NT2/D1 (cell line): ENCODE data around the gene PIGU.

Source experiments
- SUZ12 ChIP-seq: IDR thresholded peaks from 2 replicates; pipeline ENCODE4 v1.6.1; 2011; ENCODE audit not compliant: insufficient read length, insufficient read depth; ENCODE audit errors: extremely low read depth
- ZNF274 ChIP-seq: IDR thresholded peaks from 2 replicates; pipeline ENCODE4 v1.6.1; 2011; ENCODE audit warnings: mild to moderate bottlenecking, low read depth, low read length

DNA sequence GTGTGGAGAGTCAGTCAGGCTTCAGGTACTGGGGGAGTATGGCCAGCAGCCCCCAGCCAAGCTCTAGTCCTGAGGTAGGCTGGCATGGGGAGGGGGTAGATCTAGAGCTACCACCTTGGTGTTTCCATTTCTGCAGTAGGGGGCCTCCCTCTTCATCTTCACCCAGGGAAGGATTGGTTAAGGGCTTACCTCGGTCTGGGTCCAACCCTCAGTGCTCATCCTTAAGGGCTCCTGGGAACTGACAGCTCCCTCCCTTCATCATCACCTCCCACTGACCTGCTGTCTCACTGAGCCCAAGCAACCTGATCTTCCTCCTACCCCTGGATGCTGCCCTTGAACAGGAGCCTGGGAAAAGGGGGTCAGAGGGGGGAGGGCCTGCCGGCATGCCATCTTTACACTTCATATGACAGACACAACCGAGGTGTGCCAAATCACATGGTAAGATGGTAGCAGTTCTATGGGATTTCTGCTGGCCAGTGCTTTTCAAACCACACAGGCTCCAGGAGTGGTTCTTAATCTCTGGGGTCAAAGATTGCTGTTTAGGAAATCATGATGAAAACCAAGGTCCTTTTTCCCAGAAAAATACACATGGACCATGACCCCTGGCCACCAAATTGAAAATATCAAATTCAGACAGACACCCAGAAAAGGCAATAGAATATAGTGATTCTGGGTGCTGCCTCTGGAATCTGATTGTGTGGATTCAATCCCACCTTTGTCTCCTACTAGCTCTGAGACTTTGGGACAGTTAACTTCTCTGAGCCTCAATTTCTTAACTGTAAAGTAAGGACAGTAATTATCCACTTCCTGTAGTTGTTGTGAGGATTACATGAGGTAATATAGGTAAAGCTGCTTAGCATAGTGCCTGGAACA lies 30.3 kb upstream of the PIGU start:
- TF ChIP-seq ZNF274 (no peak), SUZ12 (no peak)
